ENCODE results near the gene PRDM15. TPM values are rescaled to one million over a fixed set of nuclear protein-coding genes. Genes with fewer than 3 reads are reported as not detected.

PRDM15 gene
- polyA plus RNA-seq, 1 experiment = 7.6 TPM

DNA sequence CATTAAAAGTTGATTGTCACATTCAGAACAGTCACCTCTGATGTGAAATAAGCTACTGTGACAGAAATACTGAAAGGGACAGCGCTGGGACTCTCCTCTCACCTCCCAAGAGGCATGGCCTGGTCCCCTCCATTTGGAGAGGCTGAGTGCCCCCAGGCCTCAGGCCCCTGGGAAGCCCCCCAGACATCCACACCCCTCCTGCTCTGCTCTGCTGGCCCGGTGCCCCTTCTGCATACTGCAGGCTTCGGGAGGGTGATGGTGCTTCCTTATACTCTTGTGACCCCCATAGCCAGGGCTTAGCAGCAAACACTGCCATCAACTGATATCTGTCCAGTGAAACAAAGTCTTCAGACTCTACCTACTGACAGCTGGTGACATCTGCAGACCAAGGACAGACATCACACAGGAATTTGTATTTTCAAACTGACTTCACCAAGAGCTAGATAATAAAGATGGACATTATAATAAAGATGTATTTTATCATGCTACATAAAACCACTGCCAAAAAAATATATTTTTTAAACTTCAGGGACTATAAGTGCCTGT is 37.8 kb upstream of the PRDM15 start:
- POLR2A ChIA-PET = no interaction called here
- no peak overlapping the region for H3K4me3 ChIP-seq (ENCODE audit: low read depth, low read length)
- CTCF ChIA-PET = interaction anchor here (1.1 kb wide), 1 partner anchor 201 kb away, joined by 3 read pairs; no protein-coding TSS in a partner anchor
- no peak for DNase-seq (ENCODE audit: low read depth)
- TF ChIP-seq, protein P1, sequence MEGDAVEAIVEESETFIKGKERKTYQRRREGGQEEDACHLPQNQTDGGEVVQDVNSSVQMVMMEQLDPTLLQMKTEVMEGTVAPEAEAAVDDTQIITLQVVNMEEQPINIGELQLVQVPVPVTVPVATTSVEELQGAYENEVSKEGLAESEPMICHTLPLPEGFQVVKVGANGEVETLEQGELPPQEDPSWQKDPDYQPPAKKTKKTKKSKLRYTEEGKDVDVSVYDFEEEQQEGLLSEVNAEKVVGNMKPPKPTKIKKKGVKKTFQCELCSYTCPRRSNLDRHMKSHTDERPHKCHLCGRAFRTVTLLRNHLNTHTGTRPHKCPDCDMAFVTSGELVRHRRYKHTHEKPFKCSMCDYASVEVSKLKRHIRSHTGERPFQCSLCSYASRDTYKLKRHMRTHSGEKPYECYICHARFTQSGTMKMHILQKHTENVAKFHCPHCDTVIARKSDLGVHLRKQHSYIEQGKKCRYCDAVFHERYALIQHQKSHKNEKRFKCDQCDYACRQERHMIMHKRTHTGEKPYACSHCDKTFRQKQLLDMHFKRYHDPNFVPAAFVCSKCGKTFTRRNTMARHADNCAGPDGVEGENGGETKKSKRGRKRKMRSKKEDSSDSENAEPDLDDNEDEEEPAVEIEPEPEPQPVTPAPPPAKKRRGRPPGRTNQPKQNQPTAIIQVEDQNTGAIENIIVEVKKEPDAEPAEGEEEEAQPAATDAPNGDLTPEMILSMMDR (IDR thresholded peaks at IDR 0.05; ENCODE audit: insufficient read depth, low read depth, low read length) = no peak
- no peaks in the 10 kb centered on the region for H3K27me3 ChIP-seq (ENCODE audit: control insufficient read depth, insufficient read depth, low read length)
- peaks cover 24% of the 10 kb centered on the region for H3K36me3 ChIP-seq (ENCODE audit: control insufficient read depth, insufficient read depth, low read length)

DNA sequence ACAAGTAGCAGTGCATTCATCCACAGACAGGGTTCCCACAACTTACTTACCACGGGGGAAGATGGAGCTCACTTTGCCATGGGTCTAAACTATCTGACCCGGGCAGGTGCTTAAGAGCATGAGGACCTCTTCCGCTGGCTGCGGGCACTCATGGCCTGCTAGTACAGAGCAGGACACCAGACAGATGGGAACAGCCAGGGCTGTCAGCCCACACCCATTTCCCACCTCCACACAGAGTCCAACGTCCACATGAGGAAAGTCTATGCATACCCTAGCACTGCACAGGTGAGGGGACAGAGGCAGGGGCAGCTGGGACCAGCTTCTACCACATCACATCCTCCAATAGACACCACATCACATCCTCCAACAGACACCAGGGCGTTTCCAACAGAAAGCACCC is 35.8 kb upstream of the PRDM15 start:
- ChIA-PET CTCF (interaction anchor here (1.2 kb wide), 1 partner anchor 13 kb away, joined by 3 read pairs; no protein-coding TSS in a partner anchor), POLR2A (no interaction called here)
- DNase-seq (ENCODE audit: low read depth) = no peak
- no peak overlapping the region for H3K4me3 ChIP-seq (ENCODE audit: low read depth, low read length)
- H3K36me3 ChIP-seq (ENCODE audit: control insufficient read depth, insufficient read depth, low read length) = peaks cover 27% of the 10 kb centered on the region
- TF ChIP-seq, protein P1 (IDR thresholded peaks at IDR 0.05; ENCODE audit: insufficient read depth, low read depth, low read length) = no peak
- H3K27me3 ChIP-seq (ENCODE audit: control insufficient read depth, insufficient read depth, low read length) = no peaks in the 10 kb centered on the region

DNA sequence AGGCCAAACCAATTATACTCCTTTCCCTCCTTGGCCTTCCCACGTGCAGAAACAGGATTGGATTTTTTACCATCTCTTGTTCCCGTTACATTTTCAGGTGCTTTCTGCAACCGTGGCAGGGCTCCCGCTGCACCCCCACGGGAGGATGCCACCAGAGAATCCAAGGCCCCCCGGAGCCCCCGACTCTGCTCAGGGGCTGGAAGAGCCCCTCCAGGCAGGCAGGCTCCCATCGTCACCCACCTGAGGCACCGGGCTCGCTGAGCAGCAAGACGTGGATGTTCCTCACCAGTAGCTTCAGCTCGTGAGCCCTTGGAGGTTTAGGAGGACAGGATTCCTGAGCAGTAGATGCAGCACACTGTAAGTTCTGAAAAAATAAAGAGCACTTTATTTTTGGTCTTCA is 35.2 kb upstream of the PRDM15 start:
- DNase-seq (ENCODE audit: low read depth) = no peak
- Histone ChIP-seq H3K4me3 (ENCODE audit: low read depth, low read length) (no peak overlapping the region), H3K27me3 (ENCODE audit: control insufficient read depth, insufficient read depth, low read length) (no peaks in the 10 kb centered on the region), H3K36me3 (ENCODE audit: control insufficient read depth, insufficient read depth, low read length) (peaks cover 27% of the 10 kb centered on the region)
- CTCF ChIA-PET = interaction anchor here (1.2 kb wide), 1 partner anchor 12 kb away, joined by 3 read pairs; no protein-coding TSS in a partner anchor
- POLR2A ChIA-PET = no interaction called here
- TF ChIP-seq, protein P1 (IDR thresholded peaks at IDR 0.05; ENCODE audit: insufficient read depth, low read depth, low read length) = no peak

DNA sequence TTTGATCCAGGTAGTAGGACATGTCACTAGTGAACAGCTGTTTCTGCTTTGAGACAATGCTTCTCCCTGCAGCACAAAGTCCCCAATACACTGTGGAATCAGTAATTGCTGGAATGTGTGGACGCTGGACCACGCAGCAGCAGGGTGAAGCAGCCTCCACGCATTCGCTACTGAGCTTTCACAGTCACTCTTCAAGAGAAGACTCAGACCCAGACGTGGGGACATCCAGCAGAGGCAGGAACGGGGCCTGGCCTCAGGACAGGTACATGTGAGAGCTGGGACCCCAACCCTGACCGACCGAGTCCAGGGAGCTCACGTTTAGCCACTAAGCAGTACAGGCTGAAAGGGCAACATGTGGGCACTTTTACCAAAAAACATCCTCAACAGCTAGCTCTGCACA is 34.1 kb upstream of the PRDM15 start:
- POLR2A ChIA-PET = no interaction called here
- CTCF ChIA-PET = no interaction called here
- TF ChIP-seq, protein P1 (IDR thresholded peaks at IDR 0.05; ENCODE audit: insufficient read depth, low read depth, low read length) = no peak
- Histone ChIP-seq H3K36me3 (ENCODE audit: control insufficient read depth, insufficient read depth, low read length) (peaks cover 27% of the 10 kb centered on the region), H3K27me3 (ENCODE audit: control insufficient read depth, insufficient read depth, low read length) (no peaks in the 10 kb centered on the region), H3K4me3 (ENCODE audit: low read depth, low read length) (no peak overlapping the region)
- no peak for DNase-seq (ENCODE audit: low read depth)

DNA sequence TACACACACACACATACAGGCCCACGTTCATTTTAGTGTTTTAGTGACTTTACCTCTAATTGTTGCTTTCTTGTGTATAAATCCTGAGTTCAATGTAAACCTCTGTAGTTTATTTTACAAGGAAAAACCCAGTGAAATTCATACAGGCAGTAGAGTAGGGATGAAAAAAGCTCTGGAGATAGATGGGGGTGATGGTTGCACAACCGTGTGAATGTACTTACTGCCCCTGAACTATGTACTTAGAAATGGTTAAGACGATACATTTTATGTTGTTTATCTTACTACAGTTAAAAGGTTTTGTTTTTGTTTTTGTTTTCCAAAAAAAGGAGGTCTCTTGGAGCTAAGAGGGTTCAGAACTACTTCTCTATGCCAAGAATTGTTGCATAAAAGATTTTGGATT is 29.7 kb upstream of the PRDM15 start:
- H3K27me3 ChIP-seq (ENCODE audit: control insufficient read depth, insufficient read depth, low read length) = no peaks in the 10 kb centered on the region
- TF ChIP-seq, protein P1 (IDR thresholded peaks at IDR 0.05; ENCODE audit: insufficient read depth, low read depth, low read length) = no peak
- CTCF ChIA-PET = interaction anchor here (0.6 kb wide), 1 partner anchor 59 kb away, joined by 3 read pairs; no protein-coding TSS in a partner anchor
- peaks cover 20% of the 10 kb centered on the region for H3K36me3 ChIP-seq (ENCODE audit: control insufficient read depth, insufficient read depth, low read length)
- no peak for DNase-seq (ENCODE audit: low read depth)
- POLR2A ChIA-PET = no interaction called here
- H3K4me3 ChIP-seq (ENCODE audit: low read depth, low read length) = no peak overlapping the region
